SH-SY5Y (cell line): ENCODE data around the gene SYNDIG1.

Source experiments
- GATA2 ChIP-seq: IDR thresholded peaks from 2 replicates; pipeline ENCODE4 v1.6.1; 2011; ENCODE audit warnings: mild to moderate bottlenecking, low read depth, low read length
- GATA3 ChIP-seq: IDR thresholded peaks from 2 replicates; pipeline ENCODE4 v1.6.1; 2011; ENCODE audit warnings: low read depth, mild to moderate bottlenecking, low read length, moderate library complexity

- TF ChIP-seq GATA2 (no peak), GATA3 (no peak)
Observed at GRCh38 chr20:24665196-24665595, 195.8 kb downstream of the SYNDIG1 start.
